Osteoblast (primary cell): ENCODE measurements around the gene PI4K2B. TPM values are rescaled to one million over a fixed set of nuclear protein-coding genes. Genes with fewer than 3 reads are reported as not detected.
A peak's percentile ranks its signal among the peaks of the same experiment; 100 is the strongest.

Source experiments
- DNase-seq: peaks from one replicate; pipeline ENCODE4 v3.0.0; 2011; ENCODE audit warnings: low spot score, mixed read lengths; ENCODE audit not compliant: insufficient read length; ENCODE audit errors: missing footprints
- H2AFZ ChIP-seq: 2 replicates; pipeline ENCODE4 v1.6.0; 2011; ENCODE audit warnings: mild to moderate bottlenecking, low read length
- H3K27ac ChIP-seq: 2 replicates; pipeline ENCODE4 v1.5.1; 2011; ENCODE audit warnings: mild to moderate bottlenecking, low read depth, low read length, moderate library complexity
- H3K27me3 ChIP-seq: 2 replicates; pipeline ENCODE4 v1.6.0; 2012; ENCODE audit warnings: mild to moderate bottlenecking, control low read depth, inconsistent platforms, low read length, moderate library complexity; ENCODE audit not compliant: insufficient read depth
- H3K36me3 ChIP-seq: 2 replicates; pipeline ENCODE4 v1.5.1; 2011; ENCODE audit warnings: mild to moderate bottlenecking, low read length, control low read depth, moderate library complexity; ENCODE audit not compliant: insufficient read depth
- H3K4me1 ChIP-seq: 2 replicates; pipeline ENCODE4 v1.5.1; 2011; ENCODE audit warnings: mild to moderate bottlenecking, low read length, control low read depth, moderate library complexity; ENCODE audit not compliant: insufficient read depth
- H3K4me2 ChIP-seq: 2 replicates; pipeline ENCODE4 v1.6.0; 2011; ENCODE audit warnings: mild to moderate bottlenecking, low read length; ENCODE audit not compliant: insufficient read depth
- H3K4me3 ChIP-seq: fragments of 200-600 bp; sonication (generic); 3 replicates; pipeline ENCODE4 v1.5.1; 2012; ENCODE audit warnings: mild to moderate bottlenecking, low read length, inconsistent platforms; ENCODE audit not compliant: insufficient read depth
- H3K79me2 ChIP-seq: 2 replicates; pipeline ENCODE4 v1.6.0; 2012; ENCODE audit warnings: mild to moderate bottlenecking, low read length, control low read depth, inconsistent platforms; ENCODE audit not compliant: insufficient read depth
- H3K9me3 ChIP-seq: 2 replicates; pipeline ENCODE4 v1.5.1; 2011; ENCODE audit warnings: low read depth, low read length, control low read depth
- H4K20me1 ChIP-seq: 2 replicates; pipeline ENCODE4 v1.6.0; 2012; ENCODE audit warnings: mild to moderate bottlenecking, low read length, control low read depth; ENCODE audit not compliant: insufficient read depth
- CTCF ChIP-seq: IDR thresholded peaks from 2 replicates; pipeline ENCODE4 v1.5.1; 2011; ENCODE audit warnings: mild to moderate bottlenecking, low read depth, low read length, moderate library complexity; ENCODE audit errors: extremely low read depth
- total RNA-seq: library from RNA; depleted of rRNA; stranded (reverse); fragments of >200 nt; gene quantifications from 2 replicates; pipeline ENCODE4 v1.2.3, GENCODE V29; 2012

PI4K2B gene
- total RNA-seq, result 20.3 TPM in 2 replicates

- no peak for TF ChIP-seq CTCF
- Histone ChIP-seq H3K4me3 (peak within 1 kb of the TSS; percentile 95), H3K4me2 (peak within 1 kb of the TSS; percentile 90), H4K20me1 (no peaks in the 10 kb centered on the region), H2AFZ (peak within 1 kb of the TSS; percentile 76), H3K4me1 (peaks cover 5% of the 10 kb centered on the region), H3K27ac (peak within 1 kb of the TSS; percentile 75), H3K27me3 (no peaks in the 10 kb centered on the region), H3K9me3 (peaks cover 4% of the 10 kb centered on the region), H3K79me2 (peaks cover 35% of the 10 kb centered on the region), H3K36me3 (no peaks in the 10 kb centered on the region)
- DNase-seq, result peak; percentile 96
Measured at GRCh38 chr4:25233737-25234389, at the start of gene PI4K2B. TSS of gene PI4K2B (plus strand) at chr4:25234033. CDS start at chr4:25234164, 131 bp downstream.

GRCh38 chr4:25184056-25184455 is 49.8 kb upstream of the PI4K2B start:
- Histone ChIP-seq H3K27me3 (no peaks in the 10 kb centered on the region), H3K4me1 (no peaks in the 10 kb centered on the region), H3K36me3 (no peaks in the 10 kb centered on the region), H3K9me3 (no peaks in the 10 kb centered on the region), H2AFZ (no peak overlapping the region), H4K20me1 (no peaks in the 10 kb centered on the region), H3K79me2 (no peaks in the 10 kb centered on the region), H3K4me3 (no peak overlapping the region), H3K27ac (no peak overlapping the region), H3K4me2 (no peak overlapping the region)
- no peak for DNase-seq
- no peak for TF ChIP-seq CTCF

- no peaks in the 10 kb centered on the region for H3K79me2 ChIP-seq
- no peaks in the 10 kb centered on the region for H3K27me3 ChIP-seq
- H3K4me3 ChIP-seq, result no peak overlapping the region
- H3K27ac ChIP-seq, result no peak overlapping the region
- H4K20me1 ChIP-seq, result no peaks in the 10 kb centered on the region
- DNase-seq, result no peak
- H2AFZ ChIP-seq, result no peak overlapping the region
- H3K4me2 ChIP-seq, result no peak overlapping the region
- H3K4me1 ChIP-seq, result no peaks in the 10 kb centered on the region
- no peaks in the 10 kb centered on the region for H3K9me3 ChIP-seq
- no peaks in the 10 kb centered on the region for H3K36me3 ChIP-seq
- no peak for TF ChIP-seq CTCF
Measured at GRCh38 chr4:25190407-25190806, 43.4 kb upstream of the PI4K2B start.

GRCh38 chr4:25198713-25199112 is 35.1 kb upstream of the PI4K2B start:
- H4K20me1 ChIP-seq, result no peaks in the 10 kb centered on the region
- H3K4me2 ChIP-seq, result no peak overlapping the region
- H3K4me1 ChIP-seq, result no peaks in the 10 kb centered on the region
- no peak for DNase-seq
- no peaks in the 10 kb centered on the region for H3K27me3 ChIP-seq
- no peak overlapping the region for H3K4me3 ChIP-seq
- H3K79me2 ChIP-seq, result no peaks in the 10 kb centered on the region
- TF ChIP-seq CTCF, result no peak
- H3K27ac ChIP-seq, result no peak overlapping the region
- H2AFZ ChIP-seq, result no peak overlapping the region
- no peaks in the 10 kb centered on the region for H3K9me3 ChIP-seq
- no peaks in the 10 kb centered on the region for H3K36me3 ChIP-seq
